Neural cell (in vitro differentiated cells): ENCODE data around the gene TRIM2.

Experiments used
- CTCF ChIP-seq: fragments of 450-650 bp; IDR thresholded peaks from 2 replicates; pipeline ENCODE4 v1.5.1; 2014; ENCODE audit warnings: antibody characterized with exemption, mild to moderate bottlenecking, moderate library complexity; ENCODE audit not compliant: poor library complexity, severe bottlenecking
- EP300 ChIP-seq: fragments of 450-650 bp; conservative IDR thresholded peaks from 2 replicates; pipeline ENCODE4 v1.6.1; 2014; ENCODE audit warnings: antibody characterized with exemption, mild to moderate bottlenecking, moderate library complexity; ENCODE audit not compliant: poor library complexity, severe bottlenecking
- EZH2 ChIP-seq: fragments of 200-600, 300-800 bp; shearing (Covaris generic), sonication (generic); IDR thresholded peaks from 2 replicates; pipeline ENCODE4 v1.6.1; 2014; ENCODE audit warnings: antibody characterized with exemption, low read length, borderline replicate concordance, mild to moderate bottlenecking; ENCODE audit not compliant: insufficient read depth, poor library complexity, severe bottlenecking
- MXI1 ChIP-seq: fragments of 450-650 bp; conservative IDR thresholded peaks from 2 replicates; pipeline ENCODE4 v1.6.1; 2014; ENCODE audit warnings: antibody characterized with exemption, mild to moderate bottlenecking; ENCODE audit not compliant: poor library complexity, severe bottlenecking
- POLR2AphosphoS5 ChIP-seq: IDR thresholded peaks from 2 replicates; pipeline ENCODE4 v1.6.1; 2012
- RAD21 ChIP-seq: fragments of 450-650 bp; conservative IDR thresholded peaks from 2 replicates; pipeline ENCODE4 v1.6.1; 2014; ENCODE audit warnings: antibody characterized with exemption, mild to moderate bottlenecking, moderate library complexity
- SMC3 ChIP-seq: fragments of 450-650 bp; conservative IDR thresholded peaks from 2 replicates; pipeline ENCODE4 v1.6.1; 2014; ENCODE audit warnings: antibody characterized with exemption, mild to moderate bottlenecking, moderate library complexity; ENCODE audit not compliant: poor library complexity
- TAF1 ChIP-seq: IDR thresholded peaks from 2 replicates; pipeline ENCODE4 v1.6.1; 2012; ENCODE audit warnings: low read depth
- TF ChIP-seq, protein P1 (sequence below): IDR thresholded peaks from 2 replicates; pipeline ENCODE4 v1.6.1; 2012; ENCODE audit warnings: borderline replicate concordance

DNA sequence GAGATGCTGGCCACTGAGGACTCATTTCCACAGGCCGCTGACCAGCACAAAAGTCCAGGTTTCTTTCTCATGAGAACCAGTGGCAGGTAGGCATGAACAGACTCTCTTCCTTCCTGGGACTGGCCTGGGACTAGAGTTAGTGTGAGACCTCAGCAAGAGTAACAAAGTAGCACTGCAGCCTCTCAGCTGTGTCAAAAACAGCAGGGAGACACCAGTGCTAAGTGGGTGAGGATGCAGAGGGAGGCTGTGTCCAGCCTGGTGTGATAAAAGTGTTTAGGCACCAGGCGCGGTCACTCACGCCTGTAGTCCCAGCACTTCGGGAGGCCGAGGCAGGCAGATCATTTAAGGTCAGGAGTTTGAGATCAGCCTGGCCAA is 42.9 kb downstream of the TRIM2 start:
- TF ChIP-seq RAD21 (no peak), CTCF (no peak), SMC3 (no peak), EP300 (no peak), EZH2 (no peak), MXI1 (no peak), POLR2AphosphoS5 (no peak), TAF1 (no peak)
- TF ChIP-seq, protein P1, sequence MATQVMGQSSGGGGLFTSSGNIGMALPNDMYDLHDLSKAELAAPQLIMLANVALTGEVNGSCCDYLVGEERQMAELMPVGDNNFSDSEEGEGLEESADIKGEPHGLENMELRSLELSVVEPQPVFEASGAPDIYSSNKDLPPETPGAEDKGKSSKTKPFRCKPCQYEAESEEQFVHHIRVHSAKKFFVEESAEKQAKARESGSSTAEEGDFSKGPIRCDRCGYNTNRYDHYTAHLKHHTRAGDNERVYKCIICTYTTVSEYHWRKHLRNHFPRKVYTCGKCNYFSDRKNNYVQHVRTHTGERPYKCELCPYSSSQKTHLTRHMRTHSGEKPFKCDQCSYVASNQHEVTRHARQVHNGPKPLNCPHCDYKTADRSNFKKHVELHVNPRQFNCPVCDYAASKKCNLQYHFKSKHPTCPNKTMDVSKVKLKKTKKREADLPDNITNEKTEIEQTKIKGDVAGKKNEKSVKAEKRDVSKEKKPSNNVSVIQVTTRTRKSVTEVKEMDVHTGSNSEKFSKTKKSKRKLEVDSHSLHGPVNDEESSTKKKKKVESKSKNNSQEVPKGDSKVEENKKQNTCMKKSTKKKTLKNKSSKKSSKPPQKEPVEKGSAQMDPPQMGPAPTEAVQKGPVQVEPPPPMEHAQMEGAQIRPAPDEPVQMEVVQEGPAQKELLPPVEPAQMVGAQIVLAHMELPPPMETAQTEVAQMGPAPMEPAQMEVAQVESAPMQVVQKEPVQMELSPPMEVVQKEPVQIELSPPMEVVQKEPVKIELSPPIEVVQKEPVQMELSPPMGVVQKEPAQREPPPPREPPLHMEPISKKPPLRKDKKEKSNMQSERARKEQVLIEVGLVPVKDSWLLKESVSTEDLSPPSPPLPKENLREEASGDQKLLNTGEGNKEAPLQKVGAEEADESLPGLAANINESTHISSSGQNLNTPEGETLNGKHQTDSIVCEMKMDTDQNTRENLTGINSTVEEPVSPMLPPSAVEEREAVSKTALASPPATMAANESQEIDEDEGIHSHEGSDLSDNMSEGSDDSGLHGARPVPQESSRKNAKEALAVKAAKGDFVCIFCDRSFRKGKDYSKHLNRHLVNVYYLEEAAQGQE: no peak
